GM12878 (cell line): ENCODE results near the gene KCNG3.

ENCODE experiments used
- CTCF ChIP-seq, 3 experiments: IDR thresholded peaks in 2 of 3; conservative IDR thresholded peaks in 1 of 3; 2 replicates each; pipeline ENCODE4 v1.5.1; 2011; ENCODE audit warnings: low read depth in 3 of 3, low read length in 3 of 3, mild to moderate bottlenecking in 3 of 3, control low read depth in 2 of 3, moderate library complexity in 2 of 3, inconsistent platforms in 1 of 3, mixed read lengths in 1 of 3; ENCODE audit not compliant: control insufficient read depth in 2 of 3, insufficient read depth in 1 of 3; ENCODE audit errors: extremely low read depth in 1 of 3
- EZH2 ChIP-seq: IDR thresholded peaks from 2 replicates; pipeline ENCODE4 v1.6.1; 2012; ENCODE audit warnings: low read depth, mild to moderate bottlenecking, control low read depth, inconsistent platforms, low read length, borderline replicate concordance; ENCODE audit not compliant: control insufficient read depth
- FOS ChIP-seq: IDR thresholded peaks from 3 replicates; pipeline ENCODE4 v1.6.1; 2011; ENCODE audit warnings: borderline replicate concordance; ENCODE audit not compliant: insufficient read length; ENCODE audit errors: extremely low read depth
- NFYB ChIP-seq: IDR thresholded peaks from 2 replicates; pipeline ENCODE4 v1.6.1; 2011; ENCODE audit warnings: low read depth, mild to moderate bottlenecking, low read length, improper control_type of control experiment, moderate library complexity; ENCODE audit not compliant: insufficient read depth
- POLR2A ChIP-seq: IDR thresholded peaks from 2 replicates; pipeline ENCODE4 v1.6.1; 2011; ENCODE audit warnings: low read depth, mild to moderate bottlenecking, low read length
- SIN3A ChIP-seq: IDR thresholded peaks from 2 replicates; pipeline ENCODE4 v1.6.1; 2012; ENCODE audit warnings: low read depth, low read length, improper control_type of control experiment

- TF ChIP-seq FOS (no peak), EZH2 (no peak), CTCF (IDR thresholded peaks at IDR 0.05 in 2 of 3, conservative IDR thresholded peaks at IDR 0.05 in 1 of 3; ENCODE audit: control insufficient read depth in 2 of 3, extremely low read depth in 1 of 3, insufficient read depth in 1 of 3, low read depth in 3 of 3, low read length in 3 of 3) (no peak), NFYB (no peak), SIN3A (no peak), POLR2A (no peak)
These were observed 29.6 kb upstream of the KCNG3 start for GRCh38 chr2:42523341-42523740.
